HG02610 (cell line): ENCODE measurements around the gene TAOK1.
"Not testable (repeated sequence)": the region's sequence is repeated elsewhere in the genome, so short reads cannot be mapped to it uniquely, and the experiment has no call there.

Experiments used
- ATAC-seq: cut with Tn5 transposase; IDR thresholded peaks from one replicate; pipeline ENCODE4 v1.9.1; 2021; ENCODE audit warnings: mild to moderate bottlenecking, moderate library complexity; ENCODE audit not compliant: unreplicated experiment

The TAOK1 gene

DNA sequence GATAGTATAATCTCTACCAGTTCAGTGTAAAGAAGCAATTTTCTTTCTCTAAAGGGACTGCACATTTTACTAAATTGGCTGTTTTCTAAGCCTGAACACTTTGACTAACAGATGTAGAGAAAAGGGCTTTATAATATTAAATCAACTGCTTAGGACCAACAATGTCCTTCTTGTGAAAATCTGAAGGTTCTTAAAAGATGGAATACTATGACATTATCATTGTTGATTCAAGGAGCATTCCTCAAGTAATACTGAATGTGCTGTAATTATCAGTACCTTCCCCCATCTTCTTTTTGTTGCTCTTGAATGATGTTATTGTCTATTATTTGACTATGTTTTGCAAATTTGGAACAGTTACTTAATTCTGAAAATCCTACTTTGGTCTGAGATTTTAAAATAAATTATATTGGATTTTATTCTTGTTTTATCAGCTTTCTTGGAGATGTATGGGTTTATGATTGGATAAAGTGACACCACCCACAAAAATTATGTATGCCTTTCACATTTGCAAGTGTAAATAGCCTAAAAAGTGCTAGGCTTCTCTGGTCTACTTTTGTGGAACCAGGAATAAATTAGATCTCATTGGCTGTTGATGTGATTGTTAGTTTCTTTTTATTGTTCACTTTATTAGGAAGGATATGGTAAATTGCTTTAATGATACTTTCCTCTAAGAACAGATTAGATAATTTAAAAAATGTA is 53.0 kb downstream of the TAOK1 start:
- no peak for ATAC-seq

DNA sequence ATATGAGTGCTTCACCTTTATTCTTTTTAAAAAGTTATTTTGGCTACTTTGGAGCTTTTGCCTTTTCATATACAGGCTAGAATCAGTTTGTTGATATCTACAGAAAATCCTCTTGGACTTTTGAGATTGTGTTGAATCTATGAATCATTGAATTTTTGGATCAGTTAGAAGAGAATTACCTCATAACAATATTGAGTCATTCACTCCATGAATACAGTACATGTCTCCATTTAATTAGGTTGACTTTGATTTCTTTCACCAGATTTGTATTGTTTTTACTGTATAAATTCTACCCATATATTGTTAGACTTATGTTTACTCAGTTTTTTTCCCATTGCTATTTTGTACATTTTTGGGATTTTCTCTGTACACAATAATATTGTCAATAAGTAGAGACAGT is 54.4 kb downstream of the TAOK1 start:
- no peak for ATAC-seq

DNA sequence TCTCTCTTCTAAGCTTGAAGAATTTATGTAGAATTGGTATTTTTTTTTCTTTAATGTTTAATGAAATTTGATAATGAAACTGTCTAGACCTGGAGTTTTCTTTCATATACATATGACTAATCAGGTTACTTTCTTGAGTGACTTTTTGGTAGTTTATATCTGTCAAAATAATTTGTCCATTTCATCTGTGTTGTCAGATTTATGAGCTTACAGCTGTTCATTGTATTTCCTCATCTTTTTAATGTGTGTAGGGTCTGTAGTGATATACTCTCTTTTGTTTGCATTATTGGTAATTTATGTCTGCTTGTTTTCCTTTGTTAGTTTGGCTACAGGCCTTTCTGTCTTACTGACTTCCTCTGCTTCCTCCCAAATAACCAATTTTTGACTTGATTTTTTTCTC is 55.7 kb downstream of the TAOK1 start:
- ATAC-seq = no peak

DNA sequence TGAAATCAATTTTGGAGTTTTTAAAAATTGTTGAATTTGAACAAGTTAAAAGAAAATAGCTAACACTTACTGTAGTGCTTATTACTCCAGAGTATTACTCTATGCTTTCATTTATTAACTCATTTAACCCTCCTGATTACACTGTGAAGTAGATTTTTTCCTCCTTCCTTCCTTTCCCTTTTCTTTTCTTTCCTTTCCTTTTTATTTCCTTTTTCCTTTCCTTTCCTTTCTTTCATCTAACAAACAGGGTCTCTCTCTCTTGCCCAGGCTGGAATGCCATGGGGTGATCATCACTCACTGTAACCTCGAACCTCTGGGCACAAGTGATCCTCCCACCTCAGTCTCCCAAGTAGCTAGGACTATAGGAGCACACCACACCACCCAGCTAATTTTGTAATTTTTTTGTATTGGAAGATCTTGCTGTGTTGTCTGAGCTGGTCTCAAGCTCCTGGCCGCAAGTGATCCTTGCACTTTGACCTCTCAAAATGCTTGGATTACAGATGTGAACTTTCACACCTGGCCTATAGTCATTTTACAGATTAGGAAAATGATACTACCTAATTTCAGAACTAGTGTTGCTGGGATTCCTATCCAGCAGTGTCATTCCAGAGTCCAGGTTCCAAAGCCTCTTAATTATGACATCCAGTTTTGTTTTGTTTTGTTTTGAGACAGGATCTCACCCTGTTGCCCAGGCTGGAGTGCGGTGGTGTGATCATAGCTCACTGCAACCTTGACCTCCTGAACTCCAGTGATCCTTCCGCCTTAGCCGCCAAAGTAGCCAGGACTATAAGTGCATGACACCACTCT is 59.9 kb downstream of the TAOK1 start:
- no peak for ATAC-seq

DNA sequence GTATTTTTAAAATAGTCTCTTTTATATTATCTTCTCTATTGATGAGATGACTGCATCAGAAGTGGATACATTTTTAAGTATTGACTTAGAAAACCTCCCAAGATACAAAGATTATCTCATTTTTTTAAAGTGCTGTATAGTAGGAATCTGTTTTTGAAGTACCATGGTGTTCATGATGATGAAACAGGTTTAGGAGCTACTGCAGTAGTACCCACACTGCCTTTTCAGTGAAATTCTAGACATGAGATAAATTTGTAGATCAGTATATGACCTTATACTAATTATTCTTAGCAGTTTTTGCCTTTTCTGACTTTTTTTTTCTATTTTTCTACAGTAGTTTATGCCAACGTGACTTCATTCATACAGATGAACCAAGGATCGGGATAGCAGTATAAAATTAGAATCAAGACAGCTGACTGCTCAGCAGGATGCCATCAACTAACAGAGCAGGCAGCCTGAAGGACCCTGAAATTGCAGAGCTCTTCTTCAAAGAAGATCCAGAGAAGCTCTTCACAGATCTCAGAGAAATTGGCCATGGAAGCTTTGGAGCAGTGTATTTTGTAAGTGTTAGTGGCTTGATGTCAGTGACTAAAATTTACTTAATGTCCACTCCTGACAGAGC is 61.1 kb downstream of the TAOK1 start:
- no peak for ATAC-seq

DNA sequence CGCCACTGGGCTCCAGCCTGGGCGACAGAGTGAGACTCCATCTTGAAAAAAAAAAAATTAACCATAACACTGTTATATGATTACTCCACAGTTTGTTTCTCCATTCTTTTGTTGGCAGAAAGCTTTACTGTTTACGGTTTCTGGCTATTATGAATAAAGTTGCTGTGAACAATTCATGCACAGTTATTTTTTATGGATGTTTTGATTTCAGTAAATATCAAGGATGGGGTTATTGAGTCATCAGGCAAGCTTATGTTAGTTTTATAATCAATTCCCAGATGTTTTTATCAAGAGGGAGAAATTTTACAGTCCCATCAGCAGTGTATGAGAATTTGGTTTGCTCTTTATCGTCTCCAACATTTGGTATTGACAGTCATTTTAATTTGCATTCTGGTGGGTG is 67.9 kb downstream of the TAOK1 start:
- ATAC-seq = no peak

DNA sequence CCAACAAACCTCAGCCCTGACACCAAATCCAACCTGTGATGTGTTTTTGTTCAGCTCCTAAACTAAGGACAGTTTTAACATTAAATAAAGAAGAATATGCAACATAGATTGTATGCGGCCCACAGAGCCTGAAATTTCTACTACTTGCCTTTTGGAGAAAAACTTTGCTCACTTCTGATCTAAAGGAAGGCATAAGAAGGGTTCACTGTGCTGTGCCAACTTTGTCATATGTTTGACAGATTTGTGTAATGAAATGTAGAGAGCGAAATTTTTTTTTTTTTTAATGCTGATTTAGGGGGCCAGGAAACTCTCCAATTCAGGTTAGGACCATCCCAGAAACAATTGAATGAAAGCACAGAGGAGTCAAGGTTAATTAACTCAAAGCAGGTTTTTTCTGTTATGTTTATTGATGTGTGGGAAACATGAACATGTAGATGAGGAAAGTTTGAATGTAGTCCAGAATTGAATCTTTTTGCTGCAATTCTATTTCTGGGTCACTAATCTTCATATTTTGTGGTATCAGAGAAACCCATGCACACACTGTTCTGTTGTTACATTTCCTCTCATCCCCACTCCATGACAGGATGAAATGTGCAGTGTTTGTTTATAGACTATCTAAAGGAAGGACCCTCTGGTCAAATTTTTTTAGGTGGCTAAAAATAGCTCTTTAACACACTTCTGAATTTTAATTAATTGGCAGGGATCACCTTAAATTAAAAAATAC is 71.5 kb downstream of the TAOK1 start:
- ATAC-seq = no peak

DNA sequence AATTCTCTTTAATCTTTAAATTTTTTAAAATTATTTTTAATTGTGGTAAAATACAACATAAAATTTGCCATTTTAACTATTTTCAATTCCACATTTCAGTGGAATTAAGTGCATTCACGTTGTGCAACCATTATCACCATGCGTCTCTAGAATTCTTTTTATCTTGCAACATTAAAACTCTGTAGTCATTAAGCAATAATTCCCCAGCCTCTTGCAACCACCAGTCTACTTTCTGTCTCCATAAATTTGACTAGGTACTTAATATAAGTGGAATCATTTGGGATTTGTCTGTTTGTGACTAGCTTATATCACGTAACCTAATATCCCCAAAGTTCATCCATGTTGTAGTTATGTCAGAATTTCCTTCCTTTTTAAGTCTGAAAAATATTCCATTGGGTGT is 79.1 kb downstream of the TAOK1 start:
- ATAC-seq = no peak

DNA sequence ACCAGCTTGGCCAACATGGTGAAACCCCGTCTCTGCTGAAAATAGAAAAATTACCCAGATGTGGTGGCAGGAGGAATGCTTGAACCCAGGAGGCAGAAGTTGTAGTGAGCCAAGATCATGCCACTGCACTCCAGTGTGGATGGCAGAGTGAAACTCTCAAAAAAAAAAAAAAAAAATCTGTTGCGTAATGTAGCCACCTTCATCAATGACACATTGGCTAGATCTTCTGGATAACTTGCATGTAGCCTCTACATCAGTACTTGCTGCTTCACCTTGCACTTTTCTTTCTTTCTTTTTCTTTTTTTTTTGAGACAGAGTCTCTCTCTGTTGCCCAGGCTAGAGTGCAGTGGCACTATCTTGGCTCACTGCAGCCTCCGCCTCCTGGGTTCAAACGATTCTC is 83.3 kb downstream of the TAOK1 start:
- not testable (repeated sequence) for ATAC-seq

DNA sequence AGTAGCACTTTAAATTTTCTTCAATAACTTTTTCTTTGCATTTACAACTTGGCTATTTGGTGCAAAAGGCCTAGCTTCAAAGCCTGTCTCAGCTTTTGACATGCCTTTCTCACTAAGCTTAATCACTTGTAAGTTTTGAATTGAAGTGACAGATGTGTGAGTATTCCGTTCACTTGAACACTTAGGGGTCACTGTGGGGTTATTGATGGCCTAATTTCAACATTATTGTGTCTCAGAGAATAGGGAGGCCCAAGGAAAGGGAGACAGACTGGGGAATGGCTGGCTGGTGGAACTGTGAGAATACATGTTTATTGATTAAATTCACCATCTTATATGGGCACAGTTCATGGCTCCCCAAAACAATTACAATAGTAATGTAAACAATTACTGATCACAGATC is 84.1 kb downstream of the TAOK1 start:
- no peak for ATAC-seq

DNA sequence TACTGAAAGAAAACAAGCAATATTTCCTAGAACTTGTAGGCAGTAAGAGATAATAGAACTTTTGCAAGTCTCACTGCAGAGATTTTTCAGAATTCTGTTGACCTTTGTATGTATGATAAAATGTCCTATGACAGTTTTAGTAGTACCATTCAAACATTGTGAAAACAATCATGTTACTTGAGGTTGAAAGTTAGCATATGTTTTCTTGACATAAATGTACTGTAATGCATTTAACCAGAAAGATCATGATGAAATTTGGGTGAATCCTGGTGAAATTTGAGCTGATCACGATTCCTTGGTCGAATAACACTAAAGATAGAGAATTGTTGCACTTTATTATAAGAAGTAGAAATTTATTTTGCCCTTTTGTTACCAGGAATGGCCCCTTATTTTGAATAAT is 85.7 kb downstream of the TAOK1 start:
- ATAC-seq = no peak

DNA sequence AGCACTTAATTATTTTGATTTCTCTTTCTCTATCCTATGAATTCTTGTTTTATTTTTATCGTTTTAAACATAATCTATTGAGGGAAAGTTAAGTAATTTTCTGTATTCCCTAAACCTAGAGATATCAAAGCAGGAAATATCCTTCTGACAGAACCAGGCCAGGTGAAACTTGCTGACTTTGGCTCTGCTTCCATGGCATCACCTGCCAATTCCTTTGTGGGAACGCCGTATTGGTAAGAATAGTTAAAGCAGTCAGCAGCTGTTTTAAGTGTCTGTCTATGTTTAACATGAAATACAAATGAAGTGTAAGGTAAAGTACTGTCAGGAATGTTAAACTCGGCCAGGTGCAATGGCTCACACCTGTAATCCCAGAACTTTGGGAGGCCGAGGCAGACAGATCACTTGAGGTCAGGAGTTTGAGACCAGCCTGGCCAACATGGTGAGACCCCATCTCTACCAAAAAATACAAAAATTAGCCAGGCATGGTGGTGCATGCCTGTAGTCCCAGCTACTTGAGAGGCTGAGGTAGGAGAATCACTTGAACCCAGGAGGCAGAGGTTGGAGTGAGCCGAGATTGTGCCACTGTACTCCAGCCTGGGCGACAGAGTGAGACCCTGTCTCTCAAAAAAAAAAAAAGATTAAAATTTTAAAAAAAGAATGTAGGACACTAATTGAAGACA is 90.2 kb downstream of the TAOK1 start:
- not testable (repeated sequence) for ATAC-seq

DNA sequence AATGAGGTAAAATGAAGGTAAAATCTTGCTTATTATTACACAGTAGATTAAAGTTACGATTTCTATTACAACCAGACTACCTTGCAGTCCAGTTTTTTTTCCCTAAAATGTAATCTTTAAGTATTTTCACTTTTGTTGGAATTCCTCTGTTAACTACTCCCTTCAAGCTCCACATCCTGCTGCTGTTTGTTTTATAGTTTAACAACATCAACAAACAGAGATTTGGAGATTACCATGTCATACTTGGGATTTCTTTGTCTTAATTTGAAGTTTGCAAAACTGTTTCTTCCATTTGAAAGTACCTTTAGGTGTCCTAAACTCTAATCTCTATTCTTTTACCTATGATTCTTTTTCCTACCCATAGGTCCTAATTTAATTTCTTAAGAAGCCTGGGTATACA is 93.3 kb downstream of the TAOK1 start:
- no peak for ATAC-seq

DNA sequence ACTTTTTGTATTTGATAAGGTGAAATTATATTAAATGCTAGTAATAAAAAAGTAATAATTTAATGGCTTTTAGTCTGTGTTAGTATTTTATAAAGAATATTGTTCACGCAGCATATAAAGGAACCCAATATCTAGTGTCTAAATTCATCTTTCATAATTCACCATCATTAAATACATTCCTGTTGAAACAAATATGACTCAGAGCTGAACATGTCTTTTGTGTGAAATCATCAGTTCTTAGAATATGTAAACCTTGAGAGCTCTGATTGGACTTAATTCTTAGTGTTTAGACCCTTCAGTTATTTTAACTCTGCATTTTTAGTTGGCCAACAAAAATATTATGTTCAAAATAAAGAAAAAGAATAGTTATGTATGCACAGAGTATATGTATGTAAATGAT is 104.8 kb downstream of the TAOK1 start:
- ATAC-seq = no peak

DNA sequence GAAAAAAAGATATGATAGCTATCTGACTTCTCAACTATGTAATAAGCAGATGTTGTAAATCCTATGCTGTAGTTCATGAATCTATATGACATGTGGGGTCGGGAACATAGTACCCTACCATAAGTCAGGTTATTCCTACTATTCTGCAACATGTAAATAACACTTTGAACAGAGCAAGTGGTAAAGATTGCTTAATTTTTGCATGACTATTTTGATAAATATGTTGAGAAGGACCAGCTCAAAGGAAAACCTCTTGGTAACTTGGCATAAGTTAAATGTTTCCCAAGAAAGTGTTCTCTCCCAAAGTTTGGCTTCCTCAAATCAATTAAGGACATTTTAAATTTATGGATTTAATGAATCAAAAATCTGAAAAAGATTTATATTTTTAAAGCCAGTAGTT is 114.5 kb downstream of the TAOK1 start:
- no peak for ATAC-seq

DNA sequence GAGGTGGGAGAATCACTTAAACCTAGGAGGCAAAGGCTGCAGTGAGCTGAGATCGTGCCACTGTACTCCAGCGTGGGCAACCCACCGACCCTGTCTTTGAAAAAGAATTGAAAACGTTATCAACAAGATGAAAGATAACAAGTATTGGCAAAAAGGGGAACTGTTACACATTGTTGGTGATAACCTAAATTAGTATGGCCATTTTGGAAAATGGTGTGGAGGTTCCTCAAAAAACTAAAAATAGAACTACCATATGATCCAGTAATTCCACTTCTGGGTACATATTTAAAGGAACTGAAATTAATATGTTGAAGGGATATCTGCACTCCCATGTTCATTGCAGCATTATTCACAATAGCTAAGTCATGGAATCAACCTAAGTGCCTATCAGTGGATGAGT is 115.7 kb downstream of the TAOK1 start:
- ATAC-seq = no peak

DNA sequence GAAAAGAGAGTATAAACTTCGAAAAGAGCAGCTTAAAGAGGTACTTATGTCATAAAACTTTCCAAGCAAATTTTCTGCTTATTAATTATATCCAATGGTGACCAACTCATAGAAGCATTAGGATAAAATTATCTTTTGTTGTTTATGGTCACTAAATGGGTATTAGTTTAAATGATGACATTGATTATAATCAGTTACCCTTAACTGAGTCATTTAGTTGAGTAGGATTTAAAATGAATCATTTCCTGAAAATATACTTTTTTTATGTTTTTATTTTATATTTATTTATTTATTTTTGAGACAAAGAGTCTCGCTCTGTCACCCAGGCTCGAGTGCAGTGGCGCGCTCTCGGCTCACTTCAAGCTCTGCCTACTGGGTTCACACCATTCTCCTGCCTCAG is 120.8 kb downstream of the TAOK1 start:
- ATAC-seq = no peak

DNA sequence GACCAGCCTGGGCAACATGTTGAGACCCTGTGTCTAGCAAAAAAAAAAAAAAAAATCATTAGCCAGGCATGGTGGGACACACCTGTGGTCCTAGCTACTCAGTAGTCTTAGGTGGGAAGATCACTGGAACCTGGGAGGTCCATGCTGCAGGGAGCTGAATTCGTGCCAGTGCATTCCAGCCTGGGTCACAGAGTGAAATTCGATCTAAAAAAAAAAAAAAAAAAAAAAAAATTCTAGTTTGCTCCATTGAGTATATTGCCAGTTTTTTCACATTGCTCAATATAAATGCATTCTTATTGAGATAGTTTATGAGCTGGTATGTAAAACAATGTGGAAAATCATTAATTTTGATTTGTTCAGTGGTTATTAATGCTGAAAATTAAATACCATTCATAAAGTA is 124.6 kb downstream of the TAOK1 start:
- no peak for ATAC-seq

DNA sequence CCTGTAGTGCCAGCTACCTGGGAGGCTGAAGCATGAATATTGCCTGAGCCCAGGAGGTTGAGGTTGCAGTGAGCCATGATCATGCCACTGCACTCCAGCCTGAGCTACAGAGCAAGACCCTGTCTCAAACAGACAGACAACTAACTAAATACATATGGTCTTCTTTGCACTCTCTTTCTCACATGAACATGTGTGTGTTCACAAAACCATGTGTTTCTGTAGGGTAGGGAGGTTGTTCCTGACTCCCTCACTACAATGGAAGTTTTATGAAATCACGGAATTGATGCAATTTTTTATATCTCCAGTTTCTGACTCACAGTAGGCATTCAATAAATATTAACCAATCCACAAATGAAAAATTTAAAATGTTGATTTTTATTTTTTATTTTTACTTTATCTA is 128.2 kb downstream of the TAOK1 start:
- no peak for ATAC-seq

DNA sequence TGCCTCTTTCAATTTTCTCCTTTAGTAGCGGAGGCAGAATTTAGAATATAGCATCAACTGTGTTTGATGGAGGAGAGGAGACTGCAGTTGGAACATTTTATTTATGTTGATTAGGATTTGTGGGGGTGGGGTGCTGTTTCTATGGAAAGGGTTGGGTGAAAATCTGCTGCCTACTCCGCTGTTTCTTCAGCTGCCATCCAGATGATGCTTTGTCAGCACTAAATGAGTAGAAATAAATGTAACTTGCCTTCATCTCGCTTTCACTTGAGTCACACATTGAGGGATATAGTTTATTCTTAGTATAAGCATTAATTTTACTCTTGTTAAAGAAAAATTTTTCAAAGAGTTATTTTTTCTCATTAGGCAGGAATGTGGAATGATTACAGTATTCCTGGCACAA is 134.5 kb downstream of the TAOK1 start:
- no peak for ATAC-seq

DNA sequence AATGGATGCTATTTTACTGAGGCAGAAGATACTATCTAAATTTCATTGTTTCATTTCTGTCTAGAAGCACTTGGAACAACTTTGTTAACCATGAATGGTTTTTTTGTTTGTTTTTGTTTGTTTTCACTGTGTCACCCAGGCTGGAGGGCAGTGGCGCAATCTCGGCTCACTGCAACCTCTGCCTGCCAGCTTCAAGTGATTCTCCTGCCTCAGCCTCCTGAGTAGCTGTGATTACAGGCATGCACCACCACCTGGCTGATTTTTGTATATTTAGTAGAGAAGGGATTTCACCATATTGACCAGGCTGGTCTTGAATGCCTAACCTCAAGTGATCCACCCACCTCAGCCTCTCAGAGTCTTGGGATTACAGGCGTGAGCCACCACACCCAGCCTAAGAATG is 136.2 kb downstream of the TAOK1 start:
- no peak for ATAC-seq
